Measurements from ENCODE around the gene HS3ST5. TPM values are rescaled to one million over a fixed set of nuclear protein-coding genes. Genes with fewer than 3 reads are reported as not detected.

The HS3ST5 gene
- total RNA-seq, 1 experiment from 2014 or later = 14.4 TPM

- no peaks in the 10 kb centered on the region for H3K79me2 ChIP-seq (ENCODE audit: insufficient read depth, low read length)
- H3K36me3 Mint-ChIP-seq (ENCODE audit: insufficient read depth in 1 of 3, low read depth in 3 of 3) = peaks cover 15 to 24% (median 24%) of the 10 kb centered on the region in 3 experiments
- no peak overlapping the region for H2AFZ ChIP-seq (ENCODE audit: low read length)
- H3K4me3 Mint-ChIP-seq = no peak overlapping the region
- H3K18ac ChIP-seq (ENCODE audit: insufficient read length, low read depth, low read length) = no peak overlapping the region
- H2BK15ac ChIP-seq (ENCODE audit: low read depth, low read length) = no peak overlapping the region
- no peak overlapping the region for H3K4me2 ChIP-seq (ENCODE audit: insufficient read depth, insufficient read length, low read length)
- no peak overlapping the region for H3K14ac ChIP-seq (ENCODE audit: insufficient read depth, low read length)
- H4K91ac ChIP-seq (ENCODE audit: insufficient read length, low read depth, low read length) = no peak overlapping the region
- no peak overlapping the region for H3K56ac ChIP-seq (ENCODE audit: insufficient read length, low read depth, low read length)
- DNase-seq = no peak
- H3K27ac Mint-ChIP-seq = peak overlapping the region; percentile 62 to 86 (median 80); a peak in 6 of 7 replicates
- no peaks in the 10 kb centered on the region for H4K20me1 ChIP-seq (ENCODE audit: control insufficient read depth, insufficient read depth, insufficient read length)
- no peak overlapping the region for H3K23ac ChIP-seq (ENCODE audit: insufficient read length, low read depth, low read length)
- no peak for TF ChIP-seq CTCF (conservative IDR thresholded peaks at IDR 0.05)
- H3K27me3 Mint-ChIP-seq (ENCODE audit: low read depth) = no peaks in the 10 kb centered on the region
- no peak overlapping the region for H2BK120ac ChIP-seq (ENCODE audit: low read depth, low read length, poor library complexity, severe bottlenecking)
- no peak overlapping the region for H2AK5ac ChIP-seq (ENCODE audit: insufficient read length, low read length)
- no peaks in the 10 kb centered on the region for H3K27me3 ChIP-seq (ENCODE audit: insufficient read depth, low read length)
- H3K9ac ChIP-seq (ENCODE audit: extremely low read depth, insufficient read length, low read length) = no peak overlapping the region
- no peak overlapping the region for H3K27ac ChIP-seq (ENCODE audit: insufficient read length, low read depth, low read length)
- no peak overlapping the region for H4K5ac ChIP-seq (ENCODE audit: insufficient read length, low read depth, low read length)
- H3K9me3 Mint-ChIP-seq = peaks cover 3 to 14% of the 10 kb centered on the region in 2 experiments; a peak in 4 of 5 replicates
- no CpG with 5 or more reads among the region's 2 CpGs for WGBS (ENCODE audit: extremely low coverage, insufficient read length, low lambda C conversion rate)
- H2BK5ac ChIP-seq (ENCODE audit: insufficient read length, low read length) = no peak overlapping the region
- H3K4me1 Mint-ChIP-seq = peaks cover 36 to 44% of the 10 kb centered on the region in 2 experiments
- no peaks in the 10 kb centered on the region for H3K9me3 ChIP-seq (ENCODE audit: control insufficient read depth, low read depth, low read length)
- no peak overlapping the region for H3T11ph ChIP-seq (ENCODE audit: low read length)
- H2BK12ac ChIP-seq (ENCODE audit: insufficient read length, low read depth, low read length) = no peak overlapping the region
- H3K4me1 ChIP-seq (ENCODE audit: insufficient read depth, low read length) = no peaks in the 10 kb centered on the region; the same call in 1 of the 2 replicates
- H4K8ac ChIP-seq (replicated peaks; ENCODE audit: insufficient read length, low read depth, low read length) = no peak overlapping the region
- H3K79me1 ChIP-seq (ENCODE audit: insufficient read depth, low read depth, low read length, poor library complexity, severe bottlenecking) = peaks cover 2% of the 10 kb centered on the region
- no peaks in the 10 kb centered on the region for H3K23me2 ChIP-seq (ENCODE audit: insufficient read length, low read depth, low read length, poor library complexity, severe bottlenecking)
- no peak overlapping the region for H2BK20ac ChIP-seq (ENCODE audit: low read depth, low read length, poor library complexity, severe bottlenecking)
- no peak overlapping the region for H3K4ac ChIP-seq (ENCODE audit: low read depth, low read length)
Measured at GRCh38 chr6:114301596-114302219, 41.1 kb downstream of the HS3ST5 start.
